GM12878 (cell line): Measurements from ENCODE around the gene CCNY. TPM values are rescaled to one million over a fixed set of nuclear protein-coding genes. Genes with fewer than 3 reads are reported as not detected.

ENCODE experiments used
- ATF7 ChIP-seq: fragments of 450-650 bp; IDR thresholded peaks from 2 replicates; pipeline ENCODE4 v1.6.1; 2016; ENCODE audit warnings: low read depth, mild to moderate bottlenecking
- BHLHE40 ChIP-seq, 2 experiments: fragments of 450-650 bp in 1 of 2; IDR thresholded peaks; 2 replicates each; pipeline ENCODE4 v1.6.1; 2011 to 2017; ENCODE audit warnings: low read depth in 2 of 2, borderline replicate concordance in 1 of 2, improper control_type of control experiment in 1 of 2, low read length in 1 of 2, mild to moderate bottlenecking in 1 of 2
- EED ChIP-seq: sonication (generic); IDR thresholded peaks from 2 replicates; pipeline ENCODE4 v1.6.1; 2016; ENCODE audit warnings: antibody characterized with exemption, low read depth
- ESRRA ChIP-seq: IDR thresholded peaks from 2 replicates; pipeline ENCODE4 v1.6.1; 2012; ENCODE audit warnings: mild to moderate bottlenecking, low read length, improper control_type of control experiment
- NFIC ChIP-seq: IDR thresholded peaks from 2 replicates; pipeline ENCODE4 v1.6.1; 2012; ENCODE audit warnings: low read depth, mild to moderate bottlenecking, inconsistent platforms, low read length, moderate library complexity
- SMAD5 ChIP-seq: IDR thresholded peaks from 2 replicates; pipeline ENCODE4 v1.6.1; 2016; ENCODE audit warnings: antibody characterized with exemption, low read depth
- USF2 ChIP-seq: IDR thresholded peaks from 2 replicates; pipeline ENCODE4 v1.6.1; 2011; ENCODE audit warnings: low read depth, low read length, improper control_type of control experiment, borderline replicate concordance
- ZNF274 ChIP-seq: IDR thresholded peaks from one replicate; pipeline ENCODE4 v1.8.0; 2011; ENCODE audit not compliant: insufficient read length, insufficient read depth
- polyA plus RNA-seq, 11 experiments: library from polyadenylated mRNA; depleted of rRNA in 4 of 11; unstranded in 6 of 11; stranded (reverse) in 5 of 11; fragments of >200 nt; fragmentation: Nextera tagmentation in 4 of 11; fragmentation: Illumina TruSeq in 1 of 11; extraction: Ambion mirVana in 4 of 11; extraction: Trizol in 1 of 11; gene quantifications; 1 replicate in 1 of 11; 2 replicates in 10 of 11; pipeline versions ENCODE4 v1.2.1 to v1.2.3, GENCODE V29; 2011 to 2016; ENCODE audit warnings: inconsistent platforms in 2 of 11, missing spikeins in 2 of 11, low read depth in 1 of 11
- total RNA-seq, 4 experiments: library from RNA; depleted of rRNA in 3 of 4; stranded (reverse); fragments of >200 nt in 3 of 4; fragmentation: Illumina TruSeq in 1 of 4; extraction: Trizol in 1 of 4; gene quantifications; 2 replicates each; pipeline versions ENCODE4 v1.2.1 to v1.2.3, GENCODE V29; 2013 to 2021
- TF ChIP-seq, protein P1 (sequence below): fragments of 450-650 bp; formaldehyde crosslinking; IDR thresholded peaks from 2 replicates; pipeline ENCODE4 v1.5.0; 2022; ENCODE audit warnings: mild to moderate bottlenecking, missing genetic modification characterization
- TF ChIP-seq, protein P2 (sequence below): IDR thresholded peaks from 2 replicates; pipeline ENCODE4 v1.6.1; 2012; ENCODE audit warnings: low read length, inconsistent platforms

CCNY gene
- total and polyA plus RNA-seq, 10 of the 15 experiments (the other 5 are each of a cell fraction or from before 2014, with no cell fraction given) = 3.6 to 50.0 (median 26.1) TPM

DNA sequence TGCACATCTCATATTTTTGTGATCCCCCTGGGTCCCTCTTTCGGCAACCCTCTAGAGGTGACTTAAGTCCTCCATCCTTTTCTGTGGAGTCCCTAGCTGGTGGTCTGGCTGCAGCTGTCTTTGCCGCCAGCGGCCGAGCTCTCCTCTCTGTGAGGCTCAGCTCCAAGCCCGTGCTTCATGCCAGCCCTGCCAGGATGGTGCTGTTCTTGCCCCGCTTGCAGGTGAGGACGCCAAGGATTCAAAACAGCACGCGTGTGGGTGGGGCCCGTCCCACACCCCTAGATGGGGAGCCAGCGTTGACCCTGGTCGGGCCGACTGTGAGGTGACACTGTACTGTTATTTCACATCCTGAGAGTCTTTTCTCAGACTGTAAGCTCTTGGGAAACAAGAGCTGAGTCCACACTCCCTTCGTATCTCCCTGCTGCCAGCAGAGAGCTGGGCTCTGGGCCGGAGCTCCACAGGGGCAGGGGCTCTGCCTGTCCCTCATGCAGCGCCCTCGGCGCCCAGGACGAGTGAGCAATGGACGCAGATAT is 232.2 kb downstream of the CCNY start (continued):
- TF ChIP-seq, protein P1, sequence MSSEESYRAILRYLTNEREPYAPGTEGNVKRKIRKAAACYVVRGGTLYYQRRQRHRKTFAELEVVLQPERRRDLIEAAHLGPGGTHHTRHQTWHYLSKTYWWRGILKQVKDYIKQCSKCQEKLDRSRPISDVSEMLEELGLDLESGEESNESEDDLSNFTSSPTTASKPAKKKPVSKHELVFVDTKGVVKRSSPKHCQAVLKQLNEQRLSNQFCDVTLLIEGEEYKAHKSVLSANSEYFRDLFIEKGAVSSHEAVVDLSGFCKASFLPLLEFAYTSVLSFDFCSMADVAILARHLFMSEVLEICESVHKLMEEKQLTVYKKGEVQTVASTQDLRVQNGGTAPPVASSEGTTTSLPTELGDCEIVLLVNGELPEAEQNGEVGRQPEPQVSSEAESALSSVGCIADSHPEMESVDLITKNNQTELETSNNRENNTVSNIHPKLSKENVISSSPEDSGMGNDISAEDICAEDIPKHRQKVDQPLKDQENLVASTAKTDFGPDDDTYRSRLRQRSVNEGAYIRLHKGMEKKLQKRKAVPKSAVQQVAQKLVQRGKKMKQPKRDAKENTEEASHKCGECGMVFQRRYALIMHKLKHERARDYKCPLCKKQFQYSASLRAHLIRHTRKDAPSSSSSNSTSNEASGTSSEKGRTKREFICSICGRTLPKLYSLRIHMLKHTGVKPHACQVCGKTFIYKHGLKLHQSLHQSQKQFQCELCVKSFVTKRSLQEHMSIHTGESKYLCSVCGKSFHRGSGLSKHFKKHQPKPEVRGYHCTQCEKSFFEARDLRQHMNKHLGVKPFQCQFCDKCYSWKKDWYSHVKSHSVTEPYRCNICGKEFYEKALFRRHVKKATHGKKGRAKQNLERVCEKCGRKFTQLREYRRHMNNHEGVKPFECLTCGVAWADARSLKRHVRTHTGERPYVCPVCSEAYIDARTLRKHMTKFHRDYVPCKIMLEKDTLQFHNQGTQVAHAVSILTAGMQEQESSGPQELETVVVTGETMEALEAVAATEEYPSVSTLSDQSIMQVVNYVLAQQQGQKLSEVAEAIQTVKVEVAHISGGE (CRISPR knock-in tag) = no peak
- TF ChIP-seq NFIC (no peak), EED (no peak), ATF7 (no peak), USF2 (no peak), BHLHE40 (IDR thresholded peaks at IDR 0.05; ENCODE audit: borderline replicate concordance in 1 of 2, low read depth in 2 of 2, low read length in 1 of 2) (no peak), SMAD5 (no peak), ESRRA (no peak), ZNF274 (no peak)
- TF ChIP-seq, protein P2, sequence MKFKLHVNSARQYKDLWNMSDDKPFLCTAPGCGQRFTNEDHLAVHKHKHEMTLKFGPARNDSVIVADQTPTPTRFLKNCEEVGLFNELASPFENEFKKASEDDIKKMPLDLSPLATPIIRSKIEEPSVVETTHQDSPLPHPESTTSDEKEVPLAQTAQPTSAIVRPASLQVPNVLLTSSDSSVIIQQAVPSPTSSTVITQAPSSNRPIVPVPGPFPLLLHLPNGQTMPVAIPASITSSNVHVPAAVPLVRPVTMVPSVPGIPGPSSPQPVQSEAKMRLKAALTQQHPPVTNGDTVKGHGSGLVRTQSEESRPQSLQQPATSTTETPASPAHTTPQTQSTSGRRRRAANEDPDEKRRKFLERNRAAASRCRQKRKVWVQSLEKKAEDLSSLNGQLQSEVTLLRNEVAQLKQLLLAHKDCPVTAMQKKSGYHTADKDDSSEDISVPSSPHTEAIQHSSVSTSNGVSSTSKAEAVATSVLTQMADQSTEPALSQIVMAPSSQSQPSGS = no peak
- TF ChIP-seq, all 136 proteins: peak for 0
